Osteocyte (in vitro differentiated cells): ENCODE results near the gene SMPD3. TPM values are rescaled to one million over a fixed set of nuclear protein-coding genes. Genes with fewer than 3 reads are reported as not detected.

Experiments
- DNase-seq: peaks from one replicate; pipeline ENCODE4 v3.0.0; 2021; ENCODE audit warnings: mixed read lengths; ENCODE audit not compliant: unreplicated experiment; ENCODE audit errors: extremely low spot score
- H3K27ac Mint-ChIP-seq: one replicate; pipeline ENCODE4 v1.8.0; 2021; ENCODE audit warnings: mild to moderate bottlenecking, mixed read lengths; ENCODE audit not compliant: unreplicated experiment
- H3K27me3 Mint-ChIP-seq: one replicate; pipeline ENCODE4 v1.8.0; 2021; ENCODE audit warnings: mixed read lengths; ENCODE audit not compliant: unreplicated experiment
- H3K36me3 Mint-ChIP-seq: one replicate; pipeline ENCODE4 v1.8.0; 2021; ENCODE audit warnings: mixed read lengths; ENCODE audit not compliant: unreplicated experiment
- H3K4me1 Mint-ChIP-seq: one replicate; pipeline ENCODE4 v1.8.0; 2021; ENCODE audit warnings: mixed read lengths; ENCODE audit not compliant: unreplicated experiment
- H3K4me3 Mint-ChIP-seq: one replicate; pipeline ENCODE4 v1.8.0; 2021; ENCODE audit warnings: mild to moderate bottlenecking, moderate library complexity, mixed read lengths; ENCODE audit not compliant: unreplicated experiment
- H3K9me3 Mint-ChIP-seq: one replicate; pipeline ENCODE4 v1.8.0; 2021; ENCODE audit warnings: mixed read lengths; ENCODE audit not compliant: unreplicated experiment
- CTCF ChIP-seq: fragments of 200-600 bp; sonication (generic); IDR thresholded peaks from 2 replicates; pipeline ENCODE4 v1.5.0; 2021; ENCODE audit warnings: antibody characterized with exemption, mild to moderate bottlenecking, moderate library complexity
- total RNA-seq: library from RNA; stranded (reverse); gene quantifications from 2 replicates; pipeline ENCODE4 v1.2.1, GENCODE V29; 2021

SMPD3 gene
- total RNA-seq, 1 donor from 2014 or later = not detected

GRCh38 chr16:68404736-68405345, 43.5 kb downstream of the SMPD3 start:
- H3K36me3 Mint-ChIP-seq = no peaks in the 10 kb centered on the region
- no peak for DNase-seq
- H3K4me1 Mint-ChIP-seq = peaks cover 15% of the 10 kb centered on the region
- H3K4me3 Mint-ChIP-seq = no peak overlapping the region
- peaks cover 19% of the 10 kb centered on the region for H3K27me3 Mint-ChIP-seq
- no peak overlapping the region for H3K27ac Mint-ChIP-seq
- no peaks in the 10 kb centered on the region for H3K9me3 Mint-ChIP-seq
- TF ChIP-seq CTCF = no peak

GRCh38 chr16:68403704-68404103, 44.6 kb downstream of the SMPD3 start:
- DNase-seq = no peak
- Mint-ChIP-seq H3K27ac (no peak overlapping the region), H3K27me3 (peaks cover 15% of the 10 kb centered on the region), H3K9me3 (no peaks in the 10 kb centered on the region), H3K4me1 (peaks cover 15% of the 10 kb centered on the region), H3K4me3 (no peak overlapping the region), H3K36me3 (no peaks in the 10 kb centered on the region)
- TF ChIP-seq CTCF = no peak

- Mint-ChIP-seq H3K9me3 (no peaks in the 10 kb centered on the region), H3K27ac (no peak overlapping the region), H3K27me3 (peaks cover 10% of the 10 kb centered on the region), H3K4me1 (peaks cover 15% of the 10 kb centered on the region), H3K36me3 (no peaks in the 10 kb centered on the region), H3K4me3 (no peak overlapping the region)
- DNase-seq = no peak
- TF ChIP-seq CTCF = no peak
Observed at GRCh38 chr16:68403177-68403576, 45.1 kb downstream of the SMPD3 start.

GRCh38 chr16:68402748-68403040, 45.6 kb downstream of the SMPD3 start:
- Mint-ChIP-seq H3K4me3 (no peak overlapping the region), H3K36me3 (no peaks in the 10 kb centered on the region), H3K27me3 (peaks cover 9% of the 10 kb centered on the region), H3K9me3 (no peaks in the 10 kb centered on the region), H3K27ac (no peak overlapping the region), H3K4me1 (peaks cover 15% of the 10 kb centered on the region)
- DNase-seq = no peak
- TF ChIP-seq CTCF = no peak

GRCh38 chr16:68401871-68402747, 46.2 kb downstream of the SMPD3 start:
- Mint-ChIP-seq H3K27ac (no peak overlapping the region), H3K36me3 (no peaks in the 10 kb centered on the region), H3K4me3 (no peak overlapping the region), H3K9me3 (no peaks in the 10 kb centered on the region), H3K4me1 (peaks cover 15% of the 10 kb centered on the region), H3K27me3 (peaks cover 9% of the 10 kb centered on the region)
- TF ChIP-seq CTCF = no peak
- no peak for DNase-seq
